HCT116 (cell line): ENCODE results near the gene MYH15. TPM values are rescaled to one million over a fixed set of nuclear protein-coding genes. Genes with fewer than 3 reads are reported as not detected.

Experiments used
- ATAC-seq: fragments of 200-7000 bp; cut with Tn5 transposase; 2 replicates; pipeline ENCODE4 v1.9.1; 2020; ENCODE audit warnings: mild to moderate bottlenecking, moderate library complexity
- BruUV-seq: library from RNA; stranded (reverse); fragments of 400-500 nt; replicated peaks from 2 replicates; lab custom pipeline; 2021; lab: Mats Ljungman, UMichigan
- CTCF ChIA-PET: fragments of 300-600 bp; sonication (Branson Sonifier 250); formaldehyde crosslinking; loops from one replicate; lab custom pipeline; 2021; ENCODE audit warnings: antibody characterized with exemption; lab: Charles Lee
- POLR2A ChIA-PET: fragments of 300-600, 350-600 bp; sonication (Branson Sonifier 250); formaldehyde crosslinking; loops from one replicate; lab custom pipeline; 2021; ENCODE audit warnings: antibody characterized with exemption; lab: Charles Lee
- RAD21 ChIA-PET, 2 experiments: fragments of 300-600 bp; sonication (Branson Sonifier 250); formaldehyde crosslinking; loops; one replicate each; lab custom pipeline; 2023; ENCODE audit warnings: low total read pairs in 2 of 2; ENCODE audit not compliant: uncharacterized antibody in 2 of 2, unreplicated experiment in 2 of 2, low non-redundant PET in 1 of 2; lab: Charles Lee
- DNase-seq: peaks from one replicate; pipeline ENCODE4 v3.0.0-alpha.2; 2010; ENCODE audit warnings: low read depth, low spot score
- H2AFZ ChIP-seq: fragments of 200-600 bp; shearing (Covaris generic), sonication (generic); 2 replicates; pipeline ENCODE4 v1.6.1; 2017; ENCODE audit warnings: low read depth, mixed run types, mixed read lengths, antibody characterized with exemption, low read length; ENCODE audit not compliant: poor library complexity, severe bottlenecking
- H3K27ac ChIP-seq: 2 replicates; pipeline ENCODE4 v1.5.1; 2012; ENCODE audit warnings: low read depth, low read length
- H3K27me3 ChIP-seq: fragments of 200-600 bp; sonication (generic); 2 replicates; pipeline ENCODE4 v1.6.1; 2016; ENCODE audit warnings: mixed run types, low read length, mixed read lengths; ENCODE audit not compliant: insufficient read depth
- H3K36me3 ChIP-seq, 2 experiments: fragments of 200-500 bp in 1 of 2; fragments of 200-600 bp in 1 of 2; sonication (Bioruptor generic) in 1 of 2; sonication (generic) in 1 of 2; 2 replicates each; pipeline versions ENCODE4 v1.5.1 to v1.6.1; 2014 to 2016; ENCODE audit warnings: low read length in 2 of 2, inconsistent platforms in 1 of 2, mixed read lengths in 1 of 2, mixed run types in 1 of 2; ENCODE audit not compliant: insufficient read depth in 2 of 2, control insufficient read depth in 1 of 2
- H3K4me1 ChIP-seq, 2 experiments: fragments of 200-600 bp in 1 of 2; sonication (generic) in 1 of 2; 2 replicates each; pipeline versions ENCODE4 v1.5.1 to v1.6.1; 2012 to 2017; ENCODE audit warnings: low read length in 2 of 2, inconsistent platforms in 1 of 2, mild to moderate bottlenecking in 1 of 2, mixed read lengths in 1 of 2, mixed run types in 1 of 2, moderate library complexity in 1 of 2; ENCODE audit not compliant: insufficient read depth in 2 of 2, control insufficient read depth in 1 of 2
- H3K4me2 ChIP-seq: fragments of 200-600 bp; sonication (generic); 2 replicates; pipeline ENCODE4 v1.6.1; 2017; ENCODE audit warnings: mixed run types, low read length, mixed read lengths
- H3K4me3 ChIP-seq, 2 experiments: fragments of 200-600 bp in 1 of 2; sonication (generic) in 1 of 2; replicated peaks in 1 of 2; 2 replicates each; pipeline ENCODE4 v1.5.1; 2011 to 2016; ENCODE audit warnings: low read length in 2 of 2, control low read depth in 1 of 2, low read depth in 1 of 2, mild to moderate bottlenecking in 1 of 2, mixed read lengths in 1 of 2, mixed run types in 1 of 2
- H3K79me2 ChIP-seq: fragments of 200-600 bp; sonication (generic); 2 replicates; pipeline ENCODE4 v1.6.1; 2017; ENCODE audit warnings: mild to moderate bottlenecking, mixed run types, low read length, moderate library complexity, mixed read lengths; ENCODE audit not compliant: insufficient read depth
- H3K9ac ChIP-seq: fragments of 200-600 bp; sonication (generic); 2 replicates; pipeline ENCODE4 v1.6.1; 2016; ENCODE audit warnings: low read length, mixed read lengths
- H3K9me2 ChIP-seq: fragments of 200-600 bp; sonication (generic), shearing (Covaris generic); 2 replicates; pipeline ENCODE4 v1.6.1; 2017; ENCODE audit warnings: mixed run types, mild to moderate bottlenecking, moderate library complexity; ENCODE audit not compliant: insufficient read depth
- H3K9me3 ChIP-seq, 2 experiments: fragments of 200-500 bp in 1 of 2; fragments of 200-600 bp in 1 of 2; sonication (Bioruptor generic) in 1 of 2; sonication (generic) in 1 of 2; 2 replicates each; pipeline ENCODE4 v1.6.1; 2014 to 2017; ENCODE audit warnings: low read length in 2 of 2, mixed read lengths in 2 of 2, inconsistent platforms in 1 of 2, low read depth in 1 of 2, mild to moderate bottlenecking in 1 of 2, mixed run types in 1 of 2, moderate library complexity in 1 of 2; ENCODE audit not compliant: control insufficient read depth in 1 of 2, insufficient read depth in 1 of 2
- H4K20me1 ChIP-seq: fragments of 200-600 bp; sonication (generic), shearing (Covaris generic); 2 replicates; pipeline ENCODE4 v1.6.1; 2017; ENCODE audit warnings: mixed run types, mild to moderate bottlenecking, moderate library complexity; ENCODE audit not compliant: insufficient read depth
- CBX3 ChIP-seq: IDR thresholded peaks from 2 replicates; pipeline ENCODE4 v1.6.1; 2012; ENCODE audit warnings: low read depth
- CEBPB ChIP-seq: IDR thresholded peaks from 2 replicates; pipeline ENCODE4 v1.6.1; 2012; ENCODE audit warnings: low read depth
- EGR1 ChIP-seq: IDR thresholded peaks from 2 replicates; pipeline ENCODE4 v1.6.1; 2012; ENCODE audit warnings: low read depth
- ELF1 ChIP-seq: IDR thresholded peaks from 2 replicates; pipeline ENCODE4 v1.6.1; 2012; ENCODE audit warnings: low read depth, borderline replicate concordance
- EZH2 ChIP-seq: fragments of 200-600 bp; sonication (generic); IDR thresholded peaks from 2 replicates; pipeline ENCODE4 v1.6.1; 2017; ENCODE audit warnings: antibody characterized with exemption, mixed run types
- FOSL1 ChIP-seq: IDR thresholded peaks from 2 replicates; pipeline ENCODE4 v1.6.1; 2012; ENCODE audit warnings: low read depth
- POLR2AphosphoS5 ChIP-seq: IDR thresholded peaks from 2 replicates; pipeline ENCODE4 v1.6.1; 2011; ENCODE audit warnings: mild to moderate bottlenecking, low read depth, low read length, moderate library complexity
- RAD21 ChIP-seq: IDR thresholded peaks from 2 replicates; pipeline ENCODE4 v1.6.1; 2012; ENCODE audit warnings: low read depth, mild to moderate bottlenecking
- SIN3A ChIP-seq: IDR thresholded peaks from 2 replicates; pipeline ENCODE4 v1.6.1; 2012; ENCODE audit warnings: low read depth
- SP1 ChIP-seq: IDR thresholded peaks from 2 replicates; pipeline ENCODE4 v1.6.1; 2012; ENCODE audit warnings: low read depth
- SRF ChIP-seq: IDR thresholded peaks from 2 replicates; pipeline ENCODE4 v1.6.1; 2012; ENCODE audit warnings: low read depth
- YY1 ChIP-seq: IDR thresholded peaks from 2 replicates; pipeline ENCODE4 v1.6.1; 2011; ENCODE audit warnings: low read length, low read depth, moderate library complexity, mild to moderate bottlenecking; ENCODE audit not compliant: insufficient replicate concordance; ENCODE audit errors: extremely low read depth
- ZFX ChIP-seq: fragments of 450-650 bp; IDR thresholded peaks from 2 replicates; pipeline ENCODE4 v1.6.1; 2017
- intact Hi-C: fragments of 100-400 bp; cut with micrococcal nuclease; formaldehyde crosslinking; loops from 2 replicates; pipeline ENCODE4 v1.10.0; 2022
- total RNA-seq: library from RNA; stranded (reverse); gene quantifications from one replicate; pipeline ENCODE4 v1.2.1, GENCODE V29; 2021; ENCODE audit not compliant: unreplicated experiment
- TF ChIP-seq, protein P1 (sequence below), 3 experiments: fragments of 200-600 bp in 1 of 3; sonication (generic) in 1 of 3; IDR thresholded peaks in 2 of 3; conservative IDR thresholded peaks in 1 of 3; 2 replicates each; pipeline ENCODE4 v1.5.1; 2012 to 2017; ENCODE audit warnings: low read depth in 2 of 3, low read length in 2 of 3, antibody characterized with exemption in 1 of 3, borderline replicate concordance in 1 of 3, control low read depth in 1 of 3, mild to moderate bottlenecking in 1 of 3, mixed read lengths in 1 of 3, mixed run types in 1 of 3, moderate library complexity in 1 of 3; ENCODE audit not compliant: insufficient read depth in 1 of 3
- TF ChIP-seq, protein P2 (sequence below): IDR thresholded peaks from 2 replicates; pipeline ENCODE4 v1.6.1; 2012; ENCODE audit warnings: low read depth
- TF ChIP-seq, protein P3 (sequence below): IDR thresholded peaks from 2 replicates; pipeline ENCODE4 v1.6.1; 2012
- TF ChIP-seq, protein P4 (sequence below): IDR thresholded peaks from 2 replicates; pipeline ENCODE4 v1.6.1; 2011; ENCODE audit warnings: mild to moderate bottlenecking, low read length, moderate library complexity; ENCODE audit not compliant: insufficient replicate concordance; ENCODE audit errors: extremely low read depth

MYH15 gene
- total RNA-seq, 1 experiment from 2014 or later, result 11.2 TPM

DNA sequence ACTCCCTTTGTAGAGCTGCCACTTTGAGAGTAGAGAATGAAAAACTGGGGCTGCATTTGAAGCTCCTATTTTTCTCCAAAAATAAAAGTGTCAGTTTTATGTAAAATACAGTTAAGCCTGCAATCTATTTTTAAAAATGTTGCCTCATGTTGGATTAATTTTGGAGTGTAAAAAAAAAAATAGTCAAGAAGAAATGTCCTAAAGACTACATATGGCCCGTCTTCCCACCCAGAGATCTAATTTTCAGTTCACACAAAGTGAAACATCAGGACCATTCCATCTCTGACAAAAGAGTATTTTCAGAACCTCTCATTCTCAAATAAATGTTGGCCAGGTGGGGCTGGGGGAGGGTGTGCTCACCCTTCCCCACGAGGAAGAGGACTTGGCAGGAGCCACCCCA, 151.4 kb downstream of the MYH15 start:
- CTCF ChIA-PET, result no interaction called here
- H3K4me2 ChIP-seq, result no peak overlapping the region
- no peaks in the 10 kb centered on the region for H3K9me3 ChIP-seq
- DNase-seq (no peak), ATAC-seq (no peak)
- POLR2A ChIA-PET, result no interaction called here
- intact Hi-C loops, result no loop called here
- RAD21 ChIA-PET, result no interaction called here
- no peaks in the 10 kb centered on the region for H3K36me3 ChIP-seq
- no TSS peak for BruUV-seq
- no peak overlapping the region for H3K9ac ChIP-seq
- H3K4me3 ChIP-seq, result no peak overlapping the region
- no peaks in the 10 kb centered on the region for H3K9me2 ChIP-seq
- no peak overlapping the region for H3K27ac ChIP-seq
- TF ChIP-seq, protein P1, sequence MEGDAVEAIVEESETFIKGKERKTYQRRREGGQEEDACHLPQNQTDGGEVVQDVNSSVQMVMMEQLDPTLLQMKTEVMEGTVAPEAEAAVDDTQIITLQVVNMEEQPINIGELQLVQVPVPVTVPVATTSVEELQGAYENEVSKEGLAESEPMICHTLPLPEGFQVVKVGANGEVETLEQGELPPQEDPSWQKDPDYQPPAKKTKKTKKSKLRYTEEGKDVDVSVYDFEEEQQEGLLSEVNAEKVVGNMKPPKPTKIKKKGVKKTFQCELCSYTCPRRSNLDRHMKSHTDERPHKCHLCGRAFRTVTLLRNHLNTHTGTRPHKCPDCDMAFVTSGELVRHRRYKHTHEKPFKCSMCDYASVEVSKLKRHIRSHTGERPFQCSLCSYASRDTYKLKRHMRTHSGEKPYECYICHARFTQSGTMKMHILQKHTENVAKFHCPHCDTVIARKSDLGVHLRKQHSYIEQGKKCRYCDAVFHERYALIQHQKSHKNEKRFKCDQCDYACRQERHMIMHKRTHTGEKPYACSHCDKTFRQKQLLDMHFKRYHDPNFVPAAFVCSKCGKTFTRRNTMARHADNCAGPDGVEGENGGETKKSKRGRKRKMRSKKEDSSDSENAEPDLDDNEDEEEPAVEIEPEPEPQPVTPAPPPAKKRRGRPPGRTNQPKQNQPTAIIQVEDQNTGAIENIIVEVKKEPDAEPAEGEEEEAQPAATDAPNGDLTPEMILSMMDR (IDR thresholded peaks at IDR 0.05 in 2 of 3, conservative IDR thresholded peaks at IDR 0.05 in 1 of 3; ENCODE audit: borderline replicate concordance in 1 of 3, insufficient read depth in 1 of 3, low read depth in 2 of 3, low read length in 2 of 3), result no peak
- TF ChIP-seq EGR1 (no peak), CEBPB (no peak), SRF (no peak), SP1 (no peak), EZH2 (no peak), RAD21 (no peak), POLR2AphosphoS5 (no peak), SIN3A (no peak), YY1 (no peak), ZFX (no peak), FOSL1 (no peak), ELF1 (no peak), CBX3 (no peak)
- TF ChIP-seq, protein P2, sequence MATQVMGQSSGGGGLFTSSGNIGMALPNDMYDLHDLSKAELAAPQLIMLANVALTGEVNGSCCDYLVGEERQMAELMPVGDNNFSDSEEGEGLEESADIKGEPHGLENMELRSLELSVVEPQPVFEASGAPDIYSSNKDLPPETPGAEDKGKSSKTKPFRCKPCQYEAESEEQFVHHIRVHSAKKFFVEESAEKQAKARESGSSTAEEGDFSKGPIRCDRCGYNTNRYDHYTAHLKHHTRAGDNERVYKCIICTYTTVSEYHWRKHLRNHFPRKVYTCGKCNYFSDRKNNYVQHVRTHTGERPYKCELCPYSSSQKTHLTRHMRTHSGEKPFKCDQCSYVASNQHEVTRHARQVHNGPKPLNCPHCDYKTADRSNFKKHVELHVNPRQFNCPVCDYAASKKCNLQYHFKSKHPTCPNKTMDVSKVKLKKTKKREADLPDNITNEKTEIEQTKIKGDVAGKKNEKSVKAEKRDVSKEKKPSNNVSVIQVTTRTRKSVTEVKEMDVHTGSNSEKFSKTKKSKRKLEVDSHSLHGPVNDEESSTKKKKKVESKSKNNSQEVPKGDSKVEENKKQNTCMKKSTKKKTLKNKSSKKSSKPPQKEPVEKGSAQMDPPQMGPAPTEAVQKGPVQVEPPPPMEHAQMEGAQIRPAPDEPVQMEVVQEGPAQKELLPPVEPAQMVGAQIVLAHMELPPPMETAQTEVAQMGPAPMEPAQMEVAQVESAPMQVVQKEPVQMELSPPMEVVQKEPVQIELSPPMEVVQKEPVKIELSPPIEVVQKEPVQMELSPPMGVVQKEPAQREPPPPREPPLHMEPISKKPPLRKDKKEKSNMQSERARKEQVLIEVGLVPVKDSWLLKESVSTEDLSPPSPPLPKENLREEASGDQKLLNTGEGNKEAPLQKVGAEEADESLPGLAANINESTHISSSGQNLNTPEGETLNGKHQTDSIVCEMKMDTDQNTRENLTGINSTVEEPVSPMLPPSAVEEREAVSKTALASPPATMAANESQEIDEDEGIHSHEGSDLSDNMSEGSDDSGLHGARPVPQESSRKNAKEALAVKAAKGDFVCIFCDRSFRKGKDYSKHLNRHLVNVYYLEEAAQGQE, result no peak
- TF ChIP-seq, protein P3, sequence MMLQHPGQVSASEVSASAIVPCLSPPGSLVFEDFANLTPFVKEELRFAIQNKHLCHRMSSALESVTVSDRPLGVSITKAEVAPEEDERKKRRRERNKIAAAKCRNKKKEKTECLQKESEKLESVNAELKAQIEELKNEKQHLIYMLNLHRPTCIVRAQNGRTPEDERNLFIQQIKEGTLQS, result no peak
- TF ChIP-seq, protein P4, sequence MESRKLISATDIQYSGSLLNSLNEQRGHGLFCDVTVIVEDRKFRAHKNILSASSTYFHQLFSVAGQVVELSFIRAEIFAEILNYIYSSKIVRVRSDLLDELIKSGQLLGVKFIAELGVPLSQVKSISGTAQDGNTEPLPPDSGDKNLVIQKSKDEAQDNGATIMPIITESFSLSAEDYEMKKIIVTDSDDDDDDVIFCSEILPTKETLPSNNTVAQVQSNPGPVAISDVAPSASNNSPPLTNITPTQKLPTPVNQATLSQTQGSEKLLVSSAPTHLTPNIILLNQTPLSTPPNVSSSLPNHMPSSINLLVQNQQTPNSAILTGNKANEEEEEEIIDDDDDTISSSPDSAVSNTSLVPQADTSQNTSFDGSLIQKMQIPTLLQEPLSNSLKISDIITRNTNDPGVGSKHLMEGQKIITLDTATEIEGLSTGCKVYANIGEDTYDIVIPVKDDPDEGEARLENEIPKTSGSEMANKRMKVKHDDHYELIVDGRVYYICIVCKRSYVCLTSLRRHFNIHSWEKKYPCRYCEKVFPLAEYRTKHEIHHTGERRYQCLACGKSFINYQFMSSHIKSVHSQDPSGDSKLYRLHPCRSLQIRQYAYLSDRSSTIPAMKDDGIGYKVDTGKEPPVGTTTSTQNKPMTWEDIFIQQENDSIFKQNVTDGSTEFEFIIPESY, result no peak
- no peaks in the 10 kb centered on the region for H3K4me1 ChIP-seq
- no peak overlapping the region for H2AFZ ChIP-seq
- H3K79me2 ChIP-seq, result no peaks in the 10 kb centered on the region
- no peaks in the 10 kb centered on the region for H3K27me3 ChIP-seq
- no peaks in the 10 kb centered on the region for H4K20me1 ChIP-seq
